DMS153 treated with DMSO at 0.1 percent for 48 hours (cell line): ENCODE results near the gene PGD.

Experiments used
- DNase-seq: peaks from one replicate; lab custom pipeline; 2025; ENCODE audit not compliant: unreplicated experiment; lab: John Stamatoyannopoulos, UW

Gene PGD

GRCh38 chr1:10398734-10399443 is at the start of gene PGD:
PGD (plus strand) TSS chr1:10399064; CDS start chr1:10399118, 54 bp downstream.
- DNase-seq, result peak; percentile 99

GRCh38 chr1:10353282-10353681 is 45.6 kb upstream of the PGD start:
- DNase-seq, result no peak

- DNase-seq, result no peak
These were observed 45.2 kb upstream of the PGD start for GRCh38 chr1:10353693-10354092.

GRCh38 chr1:10360045-10360444 is 38.8 kb upstream of the PGD start:
- no peak for DNase-seq

DNA sequence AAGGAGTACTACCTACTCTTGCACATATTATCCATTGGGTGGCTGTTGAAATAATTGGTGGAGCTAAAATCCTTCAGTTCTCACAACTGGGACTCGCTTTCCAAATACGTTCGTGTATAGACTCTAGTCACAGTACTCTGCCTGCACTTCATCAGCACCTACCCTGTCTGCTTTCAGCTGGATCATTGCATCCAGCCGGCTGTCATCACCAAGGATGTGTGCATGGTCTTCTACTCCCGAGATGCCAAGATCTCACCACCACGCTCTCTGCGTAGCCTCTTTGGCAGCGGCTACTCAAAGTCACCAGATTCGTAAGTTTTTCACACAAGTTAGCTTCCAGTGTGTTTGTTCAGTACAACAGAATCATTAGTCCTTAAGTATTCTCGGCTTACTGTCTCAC is 37.3 kb upstream of the PGD start:
- no peak for DNase-seq

GRCh38 chr1:10368194-10368593 is 30.7 kb upstream of the PGD start:
- DNase-seq, result no peak

GRCh38 chr1:10374442-10374860 is 24.4 kb upstream of the PGD start:
- DNase-seq, result no peak

- DNase-seq, result peak; percentile 87
These were observed 21.4 kb upstream of the PGD start for GRCh38 chr1:10377365-10378029.

GRCh38 chr1:10378081-10378841 is 20.6 kb upstream of the PGD start:
- DNase-seq, result peak; percentile 83

- DNase-seq, result no peak
These were observed 19.7 kb upstream of the PGD start for GRCh38 chr1:10379101-10379620.

- no peak for DNase-seq
These were observed 19.2 kb upstream of the PGD start for GRCh38 chr1:10379676-10380075.

DNA sequence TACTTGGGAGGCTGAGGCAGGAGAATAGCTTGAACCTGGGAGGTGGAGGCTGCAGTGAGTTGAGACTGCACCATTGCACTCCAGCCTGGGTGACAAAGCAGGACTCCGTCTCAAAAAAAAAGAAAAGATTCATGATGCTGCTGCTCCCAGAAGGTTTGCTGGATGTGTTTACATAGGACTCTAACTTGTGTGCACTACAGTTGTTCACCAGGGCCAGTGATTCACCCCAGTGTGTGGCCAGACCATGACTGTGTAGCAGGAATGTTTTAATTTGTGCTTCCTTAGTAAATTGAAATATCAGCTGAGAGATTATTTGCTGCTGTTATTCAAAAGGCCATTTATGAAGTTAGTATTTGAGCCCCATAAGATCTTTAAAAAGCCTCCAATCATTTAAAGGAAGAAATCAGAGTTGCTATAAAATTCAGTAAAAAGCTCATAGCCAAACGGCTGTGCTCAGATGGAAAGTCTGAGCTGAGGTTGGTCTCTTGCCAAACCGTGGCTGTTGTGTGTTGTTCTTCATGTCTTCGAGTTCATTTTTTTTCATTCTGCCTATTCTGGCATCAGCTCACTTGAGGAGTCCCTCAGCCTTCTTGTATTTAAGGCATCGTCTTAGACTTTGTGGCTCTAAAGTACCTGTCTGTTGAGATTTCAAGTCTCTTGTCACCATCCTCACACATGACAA is 18.1 kb upstream of the PGD start:
- DNase-seq, result no peak

GRCh38 chr1:10383630-10384029 is 15.2 kb upstream of the PGD start:
- DNase-seq, result no peak

- DNase-seq, result no peak
These were observed 14.6 kb upstream of the PGD start for GRCh38 chr1:10384219-10384618.

DNA sequence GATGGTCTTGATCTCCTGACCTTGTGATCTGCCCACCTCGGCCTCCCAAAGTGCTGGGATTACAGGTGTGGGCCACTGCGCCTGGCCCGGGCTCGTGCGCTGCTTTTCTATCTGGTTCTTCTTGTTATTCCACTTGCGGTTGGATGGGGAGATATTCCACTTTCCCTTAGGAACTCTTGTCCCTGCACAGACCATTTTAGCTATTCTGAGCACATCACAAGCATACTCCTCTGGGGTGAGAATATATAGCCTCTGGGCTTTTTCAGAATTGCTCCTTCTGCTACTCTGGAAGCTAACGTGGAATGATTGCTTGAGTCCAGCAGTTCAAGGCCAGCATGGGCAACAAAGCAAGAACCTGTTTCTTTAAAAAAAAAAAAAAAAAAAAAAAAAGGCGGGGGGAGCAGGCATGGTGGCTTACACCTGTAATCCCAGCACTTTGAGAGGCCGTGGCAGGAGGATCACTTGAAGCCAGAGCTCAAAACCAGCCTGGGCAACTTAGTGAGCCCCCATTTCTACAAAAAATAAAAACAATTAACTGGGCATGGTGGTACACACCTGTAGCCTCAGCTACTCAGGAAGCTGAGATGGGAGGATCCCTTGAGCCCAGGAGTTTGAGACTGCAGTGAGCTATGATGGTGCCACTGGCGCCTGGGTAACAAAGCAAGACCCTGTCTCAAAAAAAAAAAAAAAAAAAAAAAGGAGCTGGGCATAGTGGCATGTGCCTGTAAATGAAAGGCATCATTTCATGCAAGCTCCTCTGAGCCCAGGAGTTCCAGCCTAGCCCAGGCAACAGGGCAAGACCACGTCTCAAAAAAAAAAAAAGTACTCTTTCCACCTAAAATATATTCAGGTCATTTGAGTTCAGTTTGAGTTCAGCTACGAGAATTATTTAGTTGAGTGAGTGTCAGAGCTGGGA is 11.8 kb upstream of the PGD start:
- no peak for DNase-seq

GRCh38 chr1:10387677-10388386 is 11.0 kb upstream of the PGD start:
- DNase-seq, result peak; percentile 16

DNA sequence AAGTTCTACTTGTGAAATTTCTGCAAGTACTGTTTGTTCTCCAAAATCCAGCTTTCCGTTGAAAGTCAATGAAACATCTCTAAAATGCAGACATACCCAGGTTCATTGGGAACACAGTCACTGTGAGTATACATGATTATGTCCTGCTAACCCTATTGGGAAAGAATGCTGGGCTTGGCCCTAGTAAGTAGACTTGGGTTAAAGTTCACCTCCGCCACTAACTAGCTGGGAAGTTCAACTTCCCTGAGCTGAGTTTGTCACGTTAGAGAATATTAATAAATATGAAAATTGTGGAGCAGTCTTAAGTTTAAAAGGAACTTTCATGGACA is 10.5 kb upstream of the PGD start:
- DNase-seq, result no peak

- no peak for DNase-seq
These were observed 9.4 kb upstream of the PGD start for GRCh38 chr1:10389271-10389973.

DNA sequence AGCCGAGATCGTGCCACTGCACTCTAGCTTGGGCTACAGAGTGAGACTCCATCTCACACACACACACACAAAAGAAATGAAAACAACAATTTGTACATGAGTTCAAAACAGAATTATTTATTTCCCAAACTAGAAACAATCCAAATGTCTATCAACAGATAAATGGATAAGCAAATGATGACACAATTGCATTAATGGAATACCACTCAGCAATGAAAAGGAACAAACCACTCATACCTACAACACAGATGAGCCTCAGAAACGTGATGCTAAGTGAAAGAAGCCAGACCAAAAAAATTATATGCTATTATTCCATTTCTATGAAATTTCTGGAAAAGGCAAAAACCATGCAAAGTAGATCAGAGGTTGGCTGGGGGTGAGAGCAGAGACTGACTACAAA is 2.0 kb upstream of the PGD start:
- DNase-seq, result no peak
